Large intestine (tissue), 3 donors: ENCODE results near the gene FBXL7. TPM values are rescaled to one million over a fixed set of nuclear protein-coding genes. Genes with fewer than 3 reads are reported as not detected.

Experiments used
- DNase-seq, 2 donors: peaks; one replicate each; pipeline versions ENCODE4 v3.0.0 to v3.0.0-alpha.2; 2013
- H3K27ac ChIP-seq: one replicate; pipeline ENCODE4 v1.5.1; 2013; ENCODE audit warnings: low read length
- H3K27me3 ChIP-seq: 2 replicates; pipeline ENCODE4 v1.6.1; 2013; ENCODE audit warnings: low read length; ENCODE audit not compliant: control insufficient read depth, insufficient read depth
- H3K36me3 ChIP-seq: 2 replicates; pipeline ENCODE4 v1.6.1; 2013; ENCODE audit warnings: low read length; ENCODE audit not compliant: control insufficient read depth, insufficient read depth
- H3K4me1 ChIP-seq: one replicate; pipeline ENCODE4 v1.6.1; 2013; ENCODE audit warnings: low read length; ENCODE audit not compliant: control insufficient read depth, insufficient read depth
- H3K4me3 ChIP-seq: one replicate; pipeline ENCODE4 v1.5.1; 2013; ENCODE audit warnings: low read length
- H3K9me3 ChIP-seq: one replicate; pipeline ENCODE4 v1.6.1; 2013; ENCODE audit warnings: mild to moderate bottlenecking, low read depth, low read length, moderate library complexity; ENCODE audit not compliant: control insufficient read depth
- WGBS: methylation state at CpG from one replicate; pipeline ENCODE4 v1.1.5; 2013; ENCODE audit warnings: low lambda C conversion rate; ENCODE audit not compliant: insufficient coverage; 5-methylcytosine and 5-hydroxymethylcytosine counted together
- polyA plus RNA-seq: library from polyadenylated mRNA; unstranded; fragments of 120-200 nt; gene quantifications from one replicate; pipeline ENCODE4 v1.2.1, GENCODE V29; 2013

FBXL7 gene
- polyA plus RNA-seq, 1 donor, result 7.2 TPM

GRCh38 chr5:15680455-15680854, 180.5 kb downstream of the FBXL7 start:
- no peak overlapping the region for H3K4me3 ChIP-seq
- H3K27me3 ChIP-seq, result no peaks in the 10 kb centered on the region
- DNase-seq, result no peak
- H3K9me3 ChIP-seq, result no peaks in the 10 kb centered on the region
- WGBS, result no CpG with 5 or more reads among the region's 1 CpG
- H3K4me1 ChIP-seq, result no peaks in the 10 kb centered on the region
- no peaks in the 10 kb centered on the region for H3K36me3 ChIP-seq
- no peak overlapping the region for H3K27ac ChIP-seq

GRCh38 chr5:15682122-15682521, 182.1 kb downstream of the FBXL7 start:
- no peaks in the 10 kb centered on the region for H3K36me3 ChIP-seq
- no peak overlapping the region for H3K27ac ChIP-seq
- no peak overlapping the region for H3K4me3 ChIP-seq
- DNase-seq, result no peak
- no CpG with 5 or more reads among the region's 3 CpGs for WGBS
- no peaks in the 10 kb centered on the region for H3K27me3 ChIP-seq
- no peaks in the 10 kb centered on the region for H3K4me1 ChIP-seq
- no peaks in the 10 kb centered on the region for H3K9me3 ChIP-seq

- DNase-seq, result no peak
- no peak overlapping the region for H3K27ac ChIP-seq
- no peaks in the 10 kb centered on the region for H3K27me3 ChIP-seq
- H3K9me3 ChIP-seq, result no peaks in the 10 kb centered on the region
- no CpG with 5 or more reads among the region's 1 CpG for WGBS
- H3K36me3 ChIP-seq, result no peaks in the 10 kb centered on the region
- H3K4me3 ChIP-seq, result no peak overlapping the region
- H3K4me1 ChIP-seq, result no peaks in the 10 kb centered on the region
Observed at GRCh38 chr5:15682566-15682965, 182.6 kb downstream of the FBXL7 start.

- peak in 1 of 2 donors; percentile 6 for DNase-seq
- WGBS, result no CpG with 5 or more reads among the region's 5 CpGs
- no peak overlapping the region for H3K27ac ChIP-seq
- H3K4me1 ChIP-seq, result no peaks in the 10 kb centered on the region
- no peak overlapping the region for H3K4me3 ChIP-seq
- H3K27me3 ChIP-seq, result no peaks in the 10 kb centered on the region
- H3K9me3 ChIP-seq, result no peaks in the 10 kb centered on the region
- no peaks in the 10 kb centered on the region for H3K36me3 ChIP-seq
Observed at GRCh38 chr5:15683332-15683731, 183.4 kb downstream of the FBXL7 start.

- Histone ChIP-seq H3K36me3 (no peaks in the 10 kb centered on the region), H3K4me3 (no peak overlapping the region), H3K27me3 (no peaks in the 10 kb centered on the region), H3K9me3 (no peaks in the 10 kb centered on the region), H3K27ac (no peak overlapping the region), H3K4me1 (no peaks in the 10 kb centered on the region)
- no CpG with 5 or more reads among the region's 3 CpGs for WGBS
- no peak for DNase-seq
Observed at GRCh38 chr5:15687401-15687800, 187.4 kb downstream of the FBXL7 start.

- Histone ChIP-seq H3K4me1 (no peaks in the 10 kb centered on the region), H3K27me3 (no peaks in the 10 kb centered on the region), H3K36me3 (no peaks in the 10 kb centered on the region), H3K9me3 (no peaks in the 10 kb centered on the region), H3K27ac (no peak overlapping the region), H3K4me3 (no peak overlapping the region)
- DNase-seq, result no peak
- WGBS, result no CpG with 5 or more reads among the region's 1 CpG
Observed at GRCh38 chr5:15689836-15690235, 189.9 kb downstream of the FBXL7 start.

GRCh38 chr5:15690611-15691010, 190.6 kb downstream of the FBXL7 start:
- Histone ChIP-seq H3K27me3 (no peaks in the 10 kb centered on the region), H3K4me3 (no peak overlapping the region), H3K4me1 (peaks cover 4% of the 10 kb centered on the region), H3K27ac (no peak overlapping the region), H3K36me3 (no peaks in the 10 kb centered on the region), H3K9me3 (no peaks in the 10 kb centered on the region)
- 70% methylated on average over 1 of the region's 1 CpG for WGBS
- no peak for DNase-seq

GRCh38 chr5:15691521-15691920, 191.5 kb downstream of the FBXL7 start:
- no peaks in the 10 kb centered on the region for H3K27me3 ChIP-seq
- peaks cover 4% of the 10 kb centered on the region for H3K4me1 ChIP-seq
- H3K4me3 ChIP-seq, result no peak overlapping the region
- H3K27ac ChIP-seq, result no peak overlapping the region
- no CpG with 5 or more reads among the region's 5 CpGs for WGBS
- DNase-seq, result no peak
- no peaks in the 10 kb centered on the region for H3K36me3 ChIP-seq
- H3K9me3 ChIP-seq, result no peaks in the 10 kb centered on the region

GRCh38 chr5:15692706-15693381, 192.9 kb downstream of the FBXL7 start:
- H3K4me3 ChIP-seq, result no peak overlapping the region
- no peak for DNase-seq
- no peak overlapping the region for H3K27ac ChIP-seq
- H3K27me3 ChIP-seq, result no peaks in the 10 kb centered on the region
- no peaks in the 10 kb centered on the region for H3K36me3 ChIP-seq
- H3K4me1 ChIP-seq, result peaks cover 4% of the 10 kb centered on the region
- H3K9me3 ChIP-seq, result no peaks in the 10 kb centered on the region
- 100% methylated on average over 1 of the region's 7 CpGs for WGBS

- DNase-seq, result no peak
- Histone ChIP-seq H3K4me3 (no peak overlapping the region), H3K9me3 (no peaks in the 10 kb centered on the region), H3K4me1 (peaks cover 4% of the 10 kb centered on the region), H3K27ac (no peak overlapping the region), H3K27me3 (no peaks in the 10 kb centered on the region), H3K36me3 (no peaks in the 10 kb centered on the region)
- WGBS, result no CpG with 5 or more reads among the region's 6 CpGs
Observed at GRCh38 chr5:15693382-15693728, 193.4 kb downstream of the FBXL7 start.

- no CpG with 5 or more reads among the region's 6 CpGs for WGBS
- peaks cover 4% of the 10 kb centered on the region for H3K4me1 ChIP-seq
- no peak for DNase-seq
- H3K36me3 ChIP-seq, result no peaks in the 10 kb centered on the region
- H3K27ac ChIP-seq, result no peak overlapping the region
- H3K27me3 ChIP-seq, result no peaks in the 10 kb centered on the region
- H3K4me3 ChIP-seq, result no peak overlapping the region
- no peaks in the 10 kb centered on the region for H3K9me3 ChIP-seq
Observed at GRCh38 chr5:15693933-15694332, 194.0 kb downstream of the FBXL7 start.
